SK-N-SH (cell line): ENCODE data around the gene TMEM150C. TPM values are rescaled to one million over a fixed set of nuclear protein-coding genes. Genes with fewer than 3 reads are reported as not detected.
A peak's percentile ranks its signal among the peaks of the same experiment; 100 is the strongest.

Experiments used
- CTCF ChIA-PET: fragments of 300-600, 350-600 bp; formaldehyde crosslinking; extraction: SDS; loops from one replicate; lab custom pipeline; 2021; lab: Yijun Ruan, JAX
- POLR2A ChIA-PET: fragments of 350-600 bp; sonication (Branson Sonifier 250); formaldehyde crosslinking; extraction: SDS; loops from one replicate; lab custom pipeline; 2020; ENCODE audit warnings: antibody characterized with exemption, inconsistent platforms; lab: Yijun Ruan, JAX
- DNase-seq: peaks from one replicate; pipeline ENCODE4 v3.0.0; 2012
- H2AFZ ChIP-seq: fragments of 200-600 bp; sonication (generic); 2 replicates; pipeline ENCODE4 v1.8.1; 2016; ENCODE audit warnings: antibody characterized with exemption, mild to moderate bottlenecking, low read depth
- H3F3A ChIP-seq: fragments of 200-600 bp; sonication (generic); replicated peaks from 2 replicates; pipeline ENCODE3; 2016; ENCODE audit warnings: antibody characterized with exemption, mild to moderate bottlenecking; ENCODE audit not compliant: insufficient read depth
- H3K27ac ChIP-seq, 2 experiments: fragments of 200-500 bp in 1 of 2; fragments of 200-600 bp in 1 of 2; sonication (Bioruptor generic) in 1 of 2; sonication (generic), shearing (Covaris generic) in 1 of 2; 2 replicates each; pipeline versions ENCODE4 v1.5.1 to v1.6.1; 2014 to 2016; ENCODE audit warnings: low read depth in 2 of 2, inconsistent platforms in 1 of 2, low read length in 1 of 2, mild to moderate bottlenecking in 1 of 2, mixed read lengths in 1 of 2
- H3K27me3 ChIP-seq: fragments of 200-600 bp; sonication (generic), shearing (Covaris generic); 2 replicates; pipeline ENCODE4 v1.6.1; 2016; ENCODE audit warnings: mixed run types; ENCODE audit not compliant: insufficient read depth
- H3K36me3 ChIP-seq, 2 experiments: fragments of 200-500 bp in 1 of 2; fragments of 200-600 bp in 1 of 2; sonication (Bioruptor generic) in 1 of 2; sonication (generic) in 1 of 2; replicated peaks in 1 of 2; 2 replicates each; pipeline versions ENCODE3 to v1.5.1; 2014 to 2016; ENCODE audit warnings: low read length in 1 of 2, mild to moderate bottlenecking in 1 of 2; ENCODE audit not compliant: insufficient read depth in 2 of 2, control insufficient read depth in 1 of 2
- H3K4me1 ChIP-seq, 2 experiments: fragments of 200-500 bp in 1 of 2; fragments of 200-600 bp in 1 of 2; sonication (Bioruptor generic) in 1 of 2; sonication (generic), shearing (Covaris generic) in 1 of 2; 2 replicates each; pipeline versions ENCODE4 v1.5.1 to v1.6.1; 2014 to 2016; ENCODE audit warnings: low read depth in 1 of 2, low read length in 1 of 2, mixed run types in 1 of 2; ENCODE audit not compliant: insufficient read depth in 2 of 2, control insufficient read depth in 1 of 2
- H3K4me2 ChIP-seq: fragments of 200-600 bp; sonication (generic), shearing (Covaris generic); 2 replicates; pipeline ENCODE4 v1.6.1; 2017; ENCODE audit warnings: mixed run types
- H3K4me3 ChIP-seq, 2 experiments: fragments of 200-500 bp in 1 of 2; fragments of 200-600 bp in 1 of 2; sonication (Bioruptor generic) in 1 of 2; sonication (generic), shearing (Covaris generic) in 1 of 2; 2 replicates each; pipeline versions ENCODE4 v1.5.1 to v1.8.1; 2014 to 2016; ENCODE audit warnings: low read depth in 2 of 2, inconsistent platforms in 1 of 2, low read length in 1 of 2, mild to moderate bottlenecking in 1 of 2, mixed read lengths in 1 of 2, moderate library complexity in 1 of 2
- H3K79me2 ChIP-seq: fragments of 200-600 bp; sonication (generic); 2 replicates; pipeline ENCODE4 v1.8.1; 2017; ENCODE audit warnings: mild to moderate bottlenecking; ENCODE audit not compliant: insufficient read depth
- H3K9ac ChIP-seq: fragments of 200-600 bp; sonication (generic); 2 replicates; pipeline ENCODE4 v1.6.1; 2017; ENCODE audit warnings: mixed run types
- H3K9me2 ChIP-seq: fragments of 200-600 bp; sonication (generic); 2 replicates; pipeline ENCODE4 v1.6.1; 2017; ENCODE audit warnings: mixed run types
- H3K9me3 ChIP-seq: fragments of 200-600 bp; sonication (generic); 2 replicates; pipeline ENCODE4 v1.6.1; 2017; ENCODE audit warnings: mixed run types, mild to moderate bottlenecking, moderate library complexity
- H4K20me1 ChIP-seq: fragments of 200-600 bp; sonication (generic); 2 replicates; pipeline ENCODE4 v1.6.1; 2017; ENCODE audit warnings: mild to moderate bottlenecking, mixed run types; ENCODE audit not compliant: insufficient read depth
- CHD2 ChIP-seq: fragments of 150-350 bp; IDR thresholded peaks from 2 replicates; pipeline ENCODE4 v1.6.1; 2018; ENCODE audit warnings: low read length; ENCODE audit not compliant: partially characterized antibody
- ELF1 ChIP-seq: IDR thresholded peaks from 2 replicates; pipeline ENCODE4 v1.4.0; 2012
- FOSL2 ChIP-seq: IDR thresholded peaks from 2 replicates; pipeline ENCODE4 v1.4.0; 2012; ENCODE audit warnings: low read depth, mild to moderate bottlenecking, moderate library complexity, borderline replicate concordance
- GATA2 ChIP-seq: sonication (generic); formaldehyde crosslinking; IDR thresholded peaks from 2 replicates; pipeline ENCODE4 v1.5.0; 2020; ENCODE audit warnings: mild to moderate bottlenecking, missing genetic modification reagents
- JUND ChIP-seq: IDR thresholded peaks from 2 replicates; pipeline ENCODE4 v1.4.0; 2012
- NFIC ChIP-seq: IDR thresholded peaks from 2 replicates; pipeline ENCODE4 v1.4.0; 2012; ENCODE audit warnings: borderline replicate concordance
- NRF1 ChIP-seq: IDR thresholded peaks from 2 replicates; pipeline ENCODE4 v1.6.1; 2012; ENCODE audit warnings: low read depth, mild to moderate bottlenecking, low read length
- PBX3 ChIP-seq: IDR thresholded peaks from 2 replicates; pipeline ENCODE4; 2012
- POLR2AphosphoS5 ChIP-seq: IDR thresholded peaks from 2 replicates; pipeline ENCODE4 v1.6.1; 2012; ENCODE audit warnings: low read depth, low read length
- RAD21 ChIP-seq: IDR thresholded peaks from 2 replicates; pipeline ENCODE4 v1.6.1; 2012; ENCODE audit warnings: mild to moderate bottlenecking, low read length
- SIN3A ChIP-seq: IDR thresholded peaks from 2 replicates; pipeline ENCODE4 v1.6.1; 2012; ENCODE audit warnings: low read depth, mild to moderate bottlenecking, low read length, moderate library complexity, borderline replicate concordance
- TCF12 ChIP-seq: IDR thresholded peaks from 2 replicates; pipeline ENCODE4 v1.4.0; 2012
- TEAD4 ChIP-seq: IDR thresholded peaks from 2 replicates; pipeline ENCODE4 v1.4.0; 2012; ENCODE audit warnings: mild to moderate bottlenecking, borderline replicate concordance; ENCODE audit not compliant: insufficient read depth
- YY1 ChIP-seq: IDR thresholded peaks from 2 replicates; pipeline ENCODE4 v1.4.0; 2012; ENCODE audit warnings: low read depth, mild to moderate bottlenecking
- WGBS: methylation state at CpG from one replicate; pipeline ENCODE4 v1.1.6; 2017; ENCODE audit warnings: low lambda C conversion rate; 5-methylcytosine and 5-hydroxymethylcytosine counted together
- polyA plus RNA-seq, 3 experiments: library from polyadenylated mRNA; depleted of rRNA; stranded (reverse); fragments of >200 nt; gene quantifications; 2 replicates each; pipeline ENCODE4 v1.2.3, GENCODE V29; 2012
- TF ChIP-seq, protein P1 (sequence below): IDR thresholded peaks from 2 replicates; pipeline ENCODE4 v1.4.0; 2012; ENCODE audit warnings: low read depth, borderline replicate concordance
- TF ChIP-seq, protein P2 (sequence below): IDR thresholded peaks from 2 replicates; pipeline ENCODE4 v1.4.0; 2012; ENCODE audit warnings: low read depth, borderline replicate concordance

TMEM150C gene
- polyA plus RNA-seq, 1 of the 3 experiments (the other 2 are of a cell fraction) = 1.0 TPM

- TF ChIP-seq RAD21 (no peak), NFIC (no peak), PBX3 (no peak), YY1 (no peak), TCF12 (no peak)
- TF ChIP-seq, protein P1, sequence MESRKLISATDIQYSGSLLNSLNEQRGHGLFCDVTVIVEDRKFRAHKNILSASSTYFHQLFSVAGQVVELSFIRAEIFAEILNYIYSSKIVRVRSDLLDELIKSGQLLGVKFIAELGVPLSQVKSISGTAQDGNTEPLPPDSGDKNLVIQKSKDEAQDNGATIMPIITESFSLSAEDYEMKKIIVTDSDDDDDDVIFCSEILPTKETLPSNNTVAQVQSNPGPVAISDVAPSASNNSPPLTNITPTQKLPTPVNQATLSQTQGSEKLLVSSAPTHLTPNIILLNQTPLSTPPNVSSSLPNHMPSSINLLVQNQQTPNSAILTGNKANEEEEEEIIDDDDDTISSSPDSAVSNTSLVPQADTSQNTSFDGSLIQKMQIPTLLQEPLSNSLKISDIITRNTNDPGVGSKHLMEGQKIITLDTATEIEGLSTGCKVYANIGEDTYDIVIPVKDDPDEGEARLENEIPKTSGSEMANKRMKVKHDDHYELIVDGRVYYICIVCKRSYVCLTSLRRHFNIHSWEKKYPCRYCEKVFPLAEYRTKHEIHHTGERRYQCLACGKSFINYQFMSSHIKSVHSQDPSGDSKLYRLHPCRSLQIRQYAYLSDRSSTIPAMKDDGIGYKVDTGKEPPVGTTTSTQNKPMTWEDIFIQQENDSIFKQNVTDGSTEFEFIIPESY = no peak
- TF ChIP-seq, all 33 proteins: peak for 0
These were observed 53.8 kb downstream of the TMEM150C start (continued) for GRCh38 chr4:82508011-82508410.

GRCh38 chr4:82501154-82501442 lies 60.7 kb downstream of the TMEM150C start:
- Histone ChIP-seq H3K4me3 (no peak overlapping the region), H3K4me1 (peaks cover 0 to 6% of the 10 kb centered on the region in 2 experiments; a peak in 1 of 4 replicates), H4K20me1 (no peaks in the 10 kb centered on the region), H3K36me3 (no peaks in the 10 kb centered on the region), H3K79me2 (no peaks in the 10 kb centered on the region), H2AFZ (no peak overlapping the region), H3F3A (peaks cover 7% of the 10 kb centered on the region), H3K9me2 (no peaks in the 10 kb centered on the region), H3K4me2 (no peak overlapping the region), H3K27me3 (no peaks in the 10 kb centered on the region), H3K9ac (no peak overlapping the region), H3K27ac (no peak overlapping the region), H3K9me3 (no peaks in the 10 kb centered on the region)
- ChIA-PET POLR2A (no interaction called here), CTCF (interaction anchor here (1.5 kb wide), 1 partner anchor 221 kb away, joined by 5 read pairs; no protein-coding TSS in a partner anchor)
- WGBS = 90% methylated on average over 2 of the region's 2 CpGs
- TF ChIP-seq FOSL2 (no peak), SIN3A (no peak)
- no peak for DNase-seq

GRCh38 chr4:82500435-82501153 lies 61.2 kb downstream of the TMEM150C start:
- ChIA-PET POLR2A (no interaction called here), CTCF (interaction anchor here (1.5 kb wide), 1 partner anchor 222 kb away, joined by 5 read pairs; no protein-coding TSS in a partner anchor)
- 62% methylated on average over 5 of the region's 5 CpGs for WGBS
- no peak overlapping the region for H3K4me2 ChIP-seq
- no peak for DNase-seq
- H2AFZ ChIP-seq = no peak overlapping the region; the same call in 1 of the 2 replicates
- H3K9me3 ChIP-seq = no peaks in the 10 kb centered on the region
- H3K27me3 ChIP-seq = no peaks in the 10 kb centered on the region
- H4K20me1 ChIP-seq = no peaks in the 10 kb centered on the region
- no peaks in the 10 kb centered on the region for H3K36me3 ChIP-seq
- H3K9me2 ChIP-seq = no peaks in the 10 kb centered on the region
- H3K79me2 ChIP-seq = no peaks in the 10 kb centered on the region
- H3K27ac ChIP-seq = peak overlapping the region in 1 of 2 experiments; percentile 56; a peak in 2 of 4 replicates
- H3F3A ChIP-seq = peaks cover 7% of the 10 kb centered on the region
- TF ChIP-seq CHD2 (no peak), GATA2 (CRISPR knock-in tag) (no peak), POLR2AphosphoS5 (no peak), JUND (no peak), FOSL2 (no peak), TEAD4 (no peak), NFIC (no peak), ELF1 (no peak), NRF1 (no peak)
- TF ChIP-seq, protein P1 = no peak
- TF ChIP-seq, protein P2, sequence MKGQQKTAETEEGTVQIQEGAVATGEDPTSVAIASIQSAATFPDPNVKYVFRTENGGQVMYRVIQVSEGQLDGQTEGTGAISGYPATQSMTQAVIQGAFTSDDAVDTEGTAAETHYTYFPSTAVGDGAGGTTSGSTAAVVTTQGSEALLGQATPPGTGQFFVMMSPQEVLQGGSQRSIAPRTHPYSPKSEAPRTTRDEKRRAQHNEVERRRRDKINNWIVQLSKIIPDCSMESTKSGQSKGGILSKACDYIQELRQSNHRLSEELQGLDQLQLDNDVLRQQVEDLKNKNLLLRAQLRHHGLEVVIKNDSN = no peak
- H3K9ac ChIP-seq = no peak overlapping the region
- H3K4me3 ChIP-seq = no peak overlapping the region
- H3K4me1 ChIP-seq = peaks cover 0 to 6% of the 10 kb centered on the region in 2 experiments; a peak in 1 of 4 replicates
